CD1c-positive myeloid dendritic cell (primary cell): ENCODE results near the gene TDRKH.
"Not testable (repeated sequence)": the region's sequence is repeated elsewhere in the genome, so short reads cannot be mapped to it uniquely, and the experiment has no call there.

Experiments used
- DNase-seq: peaks from one replicate; pipeline ENCODE4 v3.0.0-alpha.2; 2016; ENCODE audit errors: extremely low spot score

TDRKH gene

DNA sequence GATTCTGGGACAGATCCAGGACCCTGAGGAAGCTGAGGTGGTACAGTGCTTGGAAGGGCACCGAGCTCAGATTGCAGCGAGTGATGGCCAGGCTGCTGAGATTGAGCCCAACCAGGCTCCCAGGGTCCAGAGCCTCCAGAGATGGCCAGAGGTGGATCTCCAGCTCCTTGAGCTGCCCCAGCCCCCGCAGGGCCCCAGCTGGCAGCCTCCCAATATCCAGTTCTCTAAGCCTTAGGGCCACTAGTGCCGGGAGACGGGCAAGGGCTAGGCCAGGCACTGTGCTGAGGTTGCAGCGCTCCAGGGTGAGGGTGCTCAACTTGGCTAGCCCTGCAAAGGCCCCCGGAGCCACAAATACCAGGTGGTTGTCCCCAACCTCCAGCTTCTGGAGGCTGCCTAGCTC lies 11.5 kb upstream of the TDRKH start:
- no peak for DNase-seq

DNA sequence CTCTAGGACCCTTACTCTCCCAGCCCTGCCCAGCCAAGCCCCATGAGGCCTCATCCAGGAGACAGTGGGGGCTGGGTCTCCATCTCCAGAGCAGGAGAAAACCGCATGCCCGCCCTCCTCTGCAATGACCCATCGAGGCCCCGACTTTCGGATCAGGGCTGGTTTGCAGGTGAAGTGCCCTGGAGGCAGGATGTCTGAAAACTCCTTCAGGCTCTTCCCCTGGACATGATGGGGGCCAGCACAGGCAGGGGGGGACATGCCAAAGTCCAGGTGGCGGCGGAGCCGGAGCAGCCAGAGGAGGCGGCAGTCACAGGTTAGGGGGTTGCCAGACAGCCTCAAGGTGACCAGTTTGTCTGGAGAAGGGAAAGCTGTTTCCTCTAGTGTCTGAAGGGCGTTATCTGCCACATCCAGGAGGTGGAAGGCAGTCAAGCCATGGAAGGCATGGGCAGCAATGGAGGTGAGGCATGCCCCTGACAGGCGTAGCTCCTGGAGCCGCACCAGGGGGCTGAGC lies 11.1 kb upstream of the TDRKH start:
- DNase-seq: no peak

DNA sequence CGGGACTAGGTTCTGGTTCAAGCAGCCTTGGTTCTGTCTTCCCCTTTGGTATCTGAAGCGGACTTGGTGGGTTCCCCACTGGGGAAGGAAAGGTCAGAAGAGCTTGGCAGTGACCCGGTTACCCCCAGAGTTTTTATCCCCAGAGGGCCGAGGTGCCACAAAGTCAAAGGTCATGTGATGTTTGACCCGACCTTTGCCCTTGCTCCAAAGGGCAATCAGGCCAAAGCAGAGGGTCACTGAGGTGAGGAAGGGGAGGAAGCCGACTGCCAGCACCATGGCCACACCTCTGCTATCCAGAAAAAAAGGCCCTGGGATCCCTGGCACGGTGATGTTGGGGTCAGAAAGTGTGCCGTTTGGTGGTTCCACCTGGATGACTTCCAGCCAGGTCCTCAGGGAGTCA lies 10.5 kb upstream of the TDRKH start:
- no peak for DNase-seq

DNA sequence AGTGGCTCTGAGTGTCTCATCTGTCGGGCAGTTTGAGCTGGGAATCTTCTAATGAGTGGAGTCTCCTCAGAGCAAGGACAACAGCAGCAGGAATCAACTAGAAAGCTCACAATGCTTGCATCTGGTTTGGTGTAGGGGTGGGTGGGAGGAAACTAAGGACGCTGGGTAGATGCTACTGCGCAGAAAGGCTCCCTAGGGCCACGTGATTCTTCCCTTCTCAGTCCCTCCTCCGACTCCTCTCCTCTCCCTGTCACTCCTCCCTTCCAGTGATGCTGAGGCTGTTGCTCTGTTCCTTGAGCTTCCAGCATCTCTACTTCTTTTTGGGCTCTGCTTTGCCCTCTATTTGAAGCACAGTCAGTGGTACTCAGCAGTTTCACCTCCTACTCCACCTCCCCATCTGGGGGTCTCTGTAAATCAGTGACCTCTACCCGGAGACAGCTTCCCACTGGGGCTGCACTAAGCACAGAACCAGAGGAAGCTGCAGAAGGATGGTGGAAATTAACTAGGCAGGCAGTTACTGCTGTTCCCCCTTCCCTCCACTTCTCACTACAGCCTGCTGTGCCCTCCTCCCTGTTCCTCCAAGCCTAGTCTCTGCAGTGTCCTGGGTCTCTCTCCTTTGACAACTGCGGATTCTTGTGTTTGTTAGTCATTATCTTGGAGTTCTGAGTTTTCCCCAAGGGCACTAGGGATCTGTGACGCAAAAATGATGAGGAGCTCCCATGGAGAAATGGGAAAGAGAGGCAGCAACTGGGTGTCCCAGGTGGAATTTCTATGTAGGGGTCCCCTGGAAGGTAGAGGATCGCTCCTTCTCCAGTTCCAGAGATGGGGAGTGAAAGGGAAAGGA lies 9.1 kb upstream of the TDRKH start:
- no peak for DNase-seq

DNA sequence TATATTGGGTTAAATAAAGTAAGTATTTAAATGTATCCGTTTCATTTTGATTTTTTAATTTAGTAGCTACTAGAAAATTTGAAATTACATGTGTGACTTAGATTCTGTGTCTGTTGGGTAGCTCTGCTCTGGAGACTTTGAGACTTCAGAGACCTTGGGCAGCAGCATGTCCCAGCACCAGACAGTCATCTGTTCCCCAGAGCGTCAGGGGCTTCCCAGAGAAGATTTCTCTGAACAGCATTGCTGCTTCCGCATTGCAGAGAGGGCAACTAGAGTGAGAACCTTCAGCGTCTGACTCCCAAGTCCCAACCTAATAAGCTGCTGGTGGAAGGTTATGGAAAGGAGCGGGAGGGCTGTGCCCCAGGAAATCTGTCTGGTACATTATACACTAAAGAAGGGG lies 8.3 kb upstream of the TDRKH start:
- no peak for DNase-seq

DNA sequence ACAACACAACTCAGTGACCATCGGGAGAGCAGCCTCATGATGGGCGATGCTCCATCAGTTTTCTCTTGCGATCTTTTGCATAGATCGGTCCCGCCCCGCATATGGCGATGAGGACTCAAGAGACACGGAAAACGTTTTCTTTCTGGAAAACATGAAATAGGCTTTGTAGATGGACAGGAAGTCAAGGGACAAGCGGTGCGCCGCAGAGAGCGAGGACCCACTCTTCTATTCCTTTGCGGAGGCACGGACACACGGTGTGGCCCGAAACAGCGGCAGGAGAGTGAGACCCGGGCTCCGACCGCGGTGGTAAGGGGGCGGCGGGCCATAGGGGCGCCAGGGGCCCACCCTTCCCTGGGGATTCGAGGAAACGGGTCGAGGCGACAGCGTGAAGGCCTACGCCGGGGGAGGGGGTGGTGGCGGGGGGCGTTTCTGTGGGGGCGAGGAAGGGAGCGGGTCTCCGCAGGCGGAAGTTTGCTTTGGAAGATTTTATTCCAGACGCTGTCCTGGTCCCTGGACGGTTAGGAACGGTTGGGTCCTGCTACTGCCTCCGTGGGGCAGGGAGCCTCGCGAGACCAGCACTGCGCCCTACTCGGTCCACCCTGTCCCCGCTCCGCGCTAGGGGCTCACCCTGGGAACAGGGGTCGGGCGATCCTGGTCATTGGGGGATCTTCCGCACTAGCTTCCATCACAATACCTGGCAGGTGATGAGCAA lies 796 bp upstream of the TDRKH start:
- DNase-seq: no peak

DNA sequence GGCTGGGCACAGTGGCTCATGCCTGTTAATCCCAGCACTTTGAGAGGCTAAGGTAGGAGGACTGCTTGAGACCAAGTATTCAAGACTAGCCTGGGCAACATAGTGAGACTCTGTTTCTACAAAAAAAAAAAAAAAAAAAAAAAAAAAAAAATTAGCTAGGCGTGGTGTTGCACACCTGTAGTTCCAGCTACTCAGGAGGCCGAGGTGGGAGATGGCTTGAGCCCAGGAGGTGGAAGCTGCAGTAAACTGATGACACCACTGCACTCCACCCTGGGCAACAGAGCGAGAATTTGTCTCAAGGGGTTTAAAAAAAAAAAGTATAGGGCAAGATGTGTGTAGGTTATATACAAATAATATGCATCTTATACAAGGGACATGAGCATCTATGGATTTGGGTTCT lies 2.6 kb downstream of the TDRKH start:
- no peak for DNase-seq

DNA sequence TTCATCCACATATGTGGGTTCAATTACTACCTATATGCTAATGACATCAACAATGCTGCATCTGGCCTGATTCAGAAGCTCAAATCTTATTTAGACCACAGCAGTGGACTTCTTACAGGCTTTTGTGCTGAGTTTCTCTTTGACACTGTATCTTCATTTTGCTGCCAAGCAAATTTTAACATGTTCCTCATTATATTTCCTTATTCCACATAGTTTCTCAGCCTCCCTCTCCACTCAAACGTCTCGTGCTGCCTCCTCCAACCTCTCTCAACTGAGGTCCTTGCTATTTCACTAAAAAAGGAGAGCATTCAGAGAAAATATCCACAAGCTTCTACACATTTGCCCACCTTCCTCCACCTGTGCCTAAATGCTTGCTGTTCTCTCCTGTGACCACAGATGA lies 6.5 kb downstream of the TDRKH start:
- peak; percentile 47 for DNase-seq

DNA sequence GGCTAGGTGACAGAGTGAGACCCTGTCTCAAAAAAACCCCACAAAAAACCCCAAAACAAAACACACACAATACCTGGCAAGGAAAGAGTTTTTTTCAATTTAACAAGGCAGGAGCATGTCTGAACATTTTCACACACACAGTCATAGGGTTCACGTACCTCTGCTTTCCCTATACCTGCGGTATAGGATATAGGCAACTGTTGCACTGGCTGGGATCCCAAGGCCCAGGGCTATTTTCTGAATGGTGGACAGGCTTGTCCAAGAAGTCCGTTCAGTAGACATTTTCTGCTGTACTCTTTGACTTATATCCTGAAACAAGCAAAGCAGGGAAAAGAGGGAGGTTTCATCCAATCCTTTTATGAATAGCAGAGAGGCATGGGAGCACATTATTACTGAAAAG lies 7.6 kb downstream of the TDRKH start:
- DNase-seq: no peak

DNA sequence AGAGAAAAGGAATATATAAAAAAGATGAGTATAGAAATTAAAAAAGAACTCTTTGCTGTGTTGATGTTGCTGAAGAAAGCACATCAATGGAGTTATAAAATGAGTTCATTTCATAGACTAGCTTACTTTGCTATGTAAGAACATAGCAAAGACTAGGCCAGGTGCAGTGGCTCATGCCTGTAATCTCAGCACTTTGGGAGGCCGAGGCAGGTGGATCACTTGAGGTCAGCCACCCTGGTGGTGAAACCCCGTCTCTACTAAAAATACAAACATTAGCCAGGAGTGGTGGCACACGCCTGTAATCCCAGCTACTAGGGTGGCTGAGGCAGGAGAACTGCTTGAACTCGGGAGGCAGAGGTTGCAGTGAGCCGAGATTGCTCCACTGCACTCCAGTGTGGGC lies 8.3 kb downstream of the TDRKH start:
- DNase-seq: not testable (repeated sequence)

DNA sequence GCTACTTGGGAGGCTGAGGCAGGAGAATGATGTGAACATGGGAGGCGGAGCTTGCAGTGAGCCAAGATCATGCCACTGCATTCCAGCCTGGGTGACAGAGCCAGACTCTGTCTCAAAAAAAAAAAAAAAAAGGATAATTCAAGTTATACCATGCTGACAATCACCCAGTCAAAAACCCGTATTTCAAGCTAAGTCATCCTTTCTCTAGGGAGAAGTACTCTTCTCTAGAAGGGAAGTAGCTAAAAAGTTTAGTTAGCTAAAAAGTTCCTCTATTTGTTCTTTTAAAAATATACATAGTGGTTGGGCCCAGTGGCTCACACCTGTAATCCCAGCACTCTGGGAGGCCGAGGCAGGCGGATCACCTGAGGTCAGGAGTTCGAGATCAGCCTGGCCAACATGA lies 9.6 kb downstream of the TDRKH start:
- DNase-seq: peak; percentile 69

DNA sequence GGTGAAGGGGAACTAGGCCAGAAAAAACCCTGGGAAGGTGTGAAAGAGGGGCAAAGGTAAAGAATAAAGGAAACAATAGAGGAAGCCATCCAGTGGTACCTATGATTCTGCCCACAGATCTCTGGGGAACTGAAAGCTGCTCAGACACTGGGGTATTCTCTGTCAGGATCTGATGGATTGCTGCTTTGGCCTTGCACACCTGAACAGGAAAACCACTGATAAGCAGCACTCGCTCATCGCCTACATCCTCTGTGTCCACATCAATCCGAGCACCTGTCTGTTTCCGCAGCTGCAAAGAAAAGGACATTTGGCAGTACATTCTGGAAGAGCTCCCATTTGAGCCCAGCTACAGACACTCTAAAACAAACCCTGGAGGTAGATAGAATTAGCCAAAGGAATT lies 10.4 kb downstream of the TDRKH start:
- DNase-seq: no peak

DNA sequence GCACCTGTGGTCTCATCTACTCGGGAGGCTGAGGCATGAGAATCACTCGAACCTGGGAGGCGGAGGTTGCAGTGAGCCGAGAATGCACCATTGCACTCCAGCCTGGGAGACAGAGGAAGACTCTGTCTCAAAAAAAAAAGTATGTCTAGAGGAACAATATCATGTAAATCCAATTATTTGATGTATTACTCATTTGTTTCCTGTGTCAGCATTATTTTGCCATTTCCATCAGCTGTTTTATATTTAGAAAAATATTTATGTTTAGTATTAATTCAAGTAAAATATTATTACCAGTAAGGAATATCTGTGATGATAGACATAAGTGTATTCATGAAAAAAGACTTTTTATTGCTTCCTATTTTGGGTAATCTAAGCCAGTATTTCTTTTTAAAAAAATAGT lies 13.0 kb downstream of the TDRKH start:
- DNase-seq: no peak

DNA sequence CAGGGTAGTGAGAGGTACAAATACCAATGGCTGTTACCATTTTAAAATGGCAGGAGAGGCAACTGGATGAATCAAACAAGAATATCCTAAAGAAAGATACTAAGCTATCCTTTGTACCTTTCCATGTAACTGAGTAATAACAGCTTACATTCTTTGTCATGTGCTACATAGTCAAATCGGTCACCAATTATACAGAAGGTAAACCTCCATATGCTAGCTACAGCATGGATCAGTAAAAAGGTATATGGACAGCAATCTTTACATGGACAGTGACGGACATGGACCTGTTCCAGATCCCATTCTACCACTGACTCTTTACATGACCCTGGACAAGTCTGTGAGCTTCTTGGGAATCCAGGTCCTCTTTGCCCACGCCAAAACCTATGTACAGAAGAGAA lies 13.6 kb downstream of the TDRKH start:
- DNase-seq: no peak

DNA sequence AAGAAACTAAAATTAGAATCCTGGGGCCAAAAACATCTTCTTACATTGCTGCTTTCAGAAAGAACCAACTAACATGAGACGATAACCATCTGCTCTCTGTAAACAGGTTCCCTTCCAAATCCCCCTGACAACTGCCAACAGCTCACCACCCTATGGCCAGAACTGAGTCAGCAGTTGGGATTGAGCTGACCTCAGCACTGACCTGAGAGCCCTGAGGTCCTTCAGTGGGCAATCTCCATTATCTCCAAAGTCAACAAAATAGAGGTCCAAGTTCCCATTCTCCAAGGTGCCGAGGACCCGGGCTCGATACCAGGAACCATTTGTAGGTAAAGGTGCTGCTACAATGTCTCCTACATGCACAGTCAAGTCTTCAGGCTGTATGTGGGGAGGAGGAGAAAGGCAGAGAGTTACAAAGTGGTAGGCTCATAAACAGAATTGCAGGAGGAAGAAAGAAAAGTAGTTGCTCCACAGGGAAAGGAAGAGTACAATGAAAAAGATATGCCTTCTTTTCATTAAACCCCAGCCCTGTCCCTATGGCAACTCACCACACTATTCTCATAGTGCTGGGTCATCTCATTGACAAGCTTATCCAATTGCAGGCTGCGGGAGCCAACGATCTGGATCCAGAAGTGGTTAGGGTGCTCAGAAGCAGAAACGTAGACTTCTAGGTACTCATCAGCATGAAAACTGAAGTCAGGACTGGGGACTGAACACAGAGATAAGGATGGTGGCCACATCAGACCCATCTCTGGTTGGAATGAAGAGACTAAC lies 14.2 kb downstream of the TDRKH start:
- DNase-seq: no peak

DNA sequence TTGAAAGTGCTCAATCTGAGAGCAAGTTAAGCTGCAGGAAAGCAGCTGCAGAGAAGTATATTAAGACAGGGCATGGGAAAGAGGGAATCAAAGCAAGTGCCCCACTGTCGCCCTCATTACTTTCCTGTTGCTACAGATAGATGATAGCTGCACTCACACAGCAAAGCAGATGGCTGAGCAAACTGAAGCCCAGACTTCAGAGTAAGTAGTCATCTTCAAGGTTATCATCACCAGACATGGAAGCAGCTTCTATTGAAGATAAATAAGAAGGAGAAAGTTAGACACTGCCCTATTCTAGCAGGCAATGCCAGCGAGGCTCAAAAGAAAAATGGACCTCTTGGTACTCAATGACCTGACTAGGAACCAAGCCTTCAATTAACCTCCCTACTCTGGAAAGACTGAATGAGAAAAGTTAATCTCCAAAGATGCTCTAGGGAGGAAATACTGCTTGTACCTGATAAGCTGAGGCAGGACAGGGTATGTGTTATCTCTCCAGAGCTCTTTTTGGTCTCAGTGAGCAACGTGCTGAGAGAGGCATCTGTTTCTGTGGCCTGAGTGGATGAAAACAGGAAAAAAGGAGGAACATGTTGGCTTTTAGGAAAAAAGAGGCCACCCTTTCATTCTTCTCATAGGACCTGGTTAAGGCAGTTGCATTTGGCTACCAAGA lies 15.9 kb downstream of the TDRKH start:
- no peak for DNase-seq

DNA sequence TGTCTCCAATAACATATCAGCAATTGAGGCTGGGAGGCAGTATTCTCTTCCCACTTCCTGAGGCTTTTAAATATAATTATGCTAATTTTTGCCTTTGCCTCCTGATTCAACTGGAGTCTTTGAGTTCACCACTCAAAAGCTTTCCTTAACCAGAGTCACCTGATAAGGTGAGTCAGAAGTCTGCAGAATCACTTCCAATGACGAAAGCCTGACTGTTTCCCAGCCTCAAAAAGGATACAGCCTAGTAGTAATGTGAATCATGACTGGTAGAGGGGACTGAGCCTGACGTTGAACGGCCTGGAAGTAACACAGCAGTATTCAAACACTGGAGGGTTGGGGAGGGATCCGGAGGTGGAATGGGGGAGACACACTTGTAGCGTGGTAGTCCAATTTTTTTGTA lies 16.6 kb downstream of the TDRKH start:
- DNase-seq: no peak

DNA sequence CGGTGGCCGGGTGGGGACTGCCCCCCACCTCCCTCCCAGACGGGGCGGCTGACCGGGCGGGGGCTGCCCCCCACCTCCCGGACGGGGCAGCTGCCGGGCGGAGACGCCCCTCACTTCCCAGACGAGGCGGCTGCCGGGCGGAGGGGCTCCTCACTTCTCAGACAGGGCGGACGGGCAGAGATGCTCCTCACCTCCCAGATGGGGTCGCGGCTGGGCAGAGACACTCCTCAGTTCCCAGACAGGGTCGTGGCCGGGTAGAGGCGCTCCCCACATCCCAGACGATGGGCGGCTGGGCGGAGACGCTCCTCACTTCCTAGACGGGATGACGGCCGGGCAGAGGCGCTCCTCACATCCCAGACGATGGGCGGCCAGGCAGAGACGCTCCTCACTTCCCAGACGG lies 21.0 kb downstream of the TDRKH start:
- DNase-seq: not testable (repeated sequence)

DNA sequence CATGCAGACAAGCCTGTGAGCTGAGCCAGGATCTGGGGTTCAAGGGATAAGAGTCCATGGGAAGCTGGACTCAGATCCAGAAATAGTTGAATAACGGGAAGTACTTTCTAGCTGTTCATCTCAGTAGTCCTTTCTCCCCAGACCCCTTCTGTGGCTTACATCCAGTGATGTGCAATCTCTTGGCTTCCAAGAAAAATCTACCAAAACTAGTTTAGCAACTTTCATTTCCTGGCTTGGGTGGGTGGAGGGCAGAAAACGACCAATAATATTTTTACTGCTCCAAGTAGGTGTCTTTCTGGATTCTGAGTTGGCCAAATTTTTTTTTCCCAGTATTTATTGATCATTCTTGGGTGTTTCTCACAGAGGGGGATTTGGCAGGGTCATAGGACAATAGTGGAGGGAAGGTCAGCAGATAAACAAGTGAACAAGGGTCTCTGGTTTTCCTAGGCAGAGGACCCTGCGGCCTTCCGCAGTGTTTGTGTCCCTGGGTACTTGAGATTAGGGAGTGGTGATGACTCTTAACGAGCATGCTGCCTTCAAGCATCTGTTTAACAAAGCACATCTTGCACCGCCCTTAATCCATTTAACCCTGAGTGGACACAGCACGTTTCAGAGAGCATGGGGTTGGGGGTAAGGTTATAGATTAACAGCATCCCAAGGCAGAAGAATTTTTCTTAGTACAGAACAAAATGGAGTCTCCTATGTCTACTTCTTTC lies 21.8 kb downstream of the TDRKH start:
- DNase-seq: peak; percentile 29

DNA sequence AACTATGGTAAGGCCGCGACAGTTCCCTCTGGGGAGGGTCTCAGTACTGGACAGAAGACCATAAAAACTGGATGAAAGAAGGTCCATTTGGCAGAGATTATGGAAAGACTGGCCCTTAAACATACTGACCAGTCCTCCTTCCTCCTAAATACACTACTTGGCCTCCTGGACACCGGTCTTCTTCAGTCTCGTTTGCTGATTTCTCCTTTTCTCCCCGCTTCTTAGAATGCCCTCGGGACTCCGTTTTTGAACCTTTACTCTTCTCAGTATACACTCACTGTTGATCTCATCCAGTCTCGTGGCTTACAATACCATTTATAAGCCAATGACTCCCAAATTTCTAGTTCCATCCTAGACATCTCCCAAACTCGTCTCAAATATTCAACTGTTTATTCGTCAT lies 26.3 kb downstream of the TDRKH start:
- DNase-seq: no peak
